ENCODE results near the gene WNT3A. TPM values are rescaled to one million over a fixed set of nuclear protein-coding genes. Genes with fewer than 3 reads are reported as not detected.
A peak's percentile ranks its signal among the peaks of the same experiment; 100 is the strongest.

The WNT3A gene
- total and polyA plus RNA-seq, 9 of the 15 experiments (the other 6 are each of a cell fraction or from before 2014, with no cell fraction given) = not detected

- TF ChIP-seq MIER1 (IDR thresholded peaks at IDR 0.05; ENCODE audit: low read depth) (0 out of 2 replicates have a peak, but pooled peaks have one; percentile 62), ZNF174 (CRISPR knock-in tag; IDR thresholded peaks at IDR 0.05) (no peak), ZNF583 (CRISPR knock-in tag; IDR thresholded peaks at IDR 0.05) (no peak), TAL1 (IDR thresholded peaks at IDR 0.05) (no peak), ZNF79 (CRISPR knock-in tag; IDR thresholded peaks at IDR 0.05; ENCODE audit: low read depth) (no peak), ZNF766 (CRISPR knock-in tag; conservative IDR thresholded peaks at IDR 0.05) (no peak), BCL6 (CRISPR knock-in tag; IDR thresholded peaks at IDR 0.05) (no peak), ZKSCAN8 (CRISPR knock-in tag; IDR thresholded peaks at IDR 0.05) (no peak), CREB1 (IDR thresholded peaks at IDR 0.05) (peak; percentile 100), CREB1 (CRISPR knock-in tag; IDR thresholded peaks at IDR 0.05) (peak; percentile 100), TRIM24 (IDR thresholded peaks at IDR 0.05) (no peak), EHMT2 (IDR thresholded peaks at IDR 0.05) (no peak), ZNF324 (CRISPR knock-in tag; IDR thresholded peaks at IDR 0.05) (no peak), ETS1 (conservative IDR thresholded peaks at IDR 0.05; ENCODE audit: control insufficient read depth, low read depth, low read length) (peak; percentile 50; the same call in 1 of the 2 replicates), FUS (optimal IDR thresholded peaks at IDR 0.05; ENCODE audit: low read depth, low read length) (no peak), GTF3C2 (IDR thresholded peaks at IDR 0.05; ENCODE audit: borderline replicate concordance, extremely low read depth, insufficient read length) (no peak), COPS2 (conservative IDR thresholded peaks at IDR 0.05) (no peak), STAT6 (CRISPR knock-in tag; IDR thresholded peaks at IDR 0.05) (peak; percentile 12; the same call in 1 of the 2 replicates), ZFPM2 (CRISPR knock-in tag; IDR thresholded peaks at IDR 0.05) (0 out of 2 replicates have a peak, but pooled peaks have one; percentile 36), TFE3 (CRISPR knock-in tag; IDR thresholded peaks at IDR 0.05) (no peak)
These were observed 102.5 kb downstream of the WNT3A start, which contains the start of gene MRPL55 (continued) for GRCh38 chr1:228109073-228109961.
